B cell (primary cell): Measurements from ENCODE around the gene PSMD9. TPM values are rescaled to one million over a fixed set of nuclear protein-coding genes. Genes with fewer than 3 reads are reported as not detected.

ENCODE experiments used
- ATAC-seq: fragments of 200-7000 bp; cut with Tn5 transposase; one replicate; pipeline ENCODE4 v1.10.0; 2021; ENCODE audit warnings: low read depth, mild to moderate bottlenecking, moderate number of reproducible peaks, moderate library complexity
- CTCF ChIA-PET: fragments of 350-600 bp; sonication (Branson Sonifier 250); formaldehyde crosslinking; loops from one replicate; lab custom pipeline; 2021; ENCODE audit warnings: antibody characterized with exemption, inconsistent platforms; lab: Charles Lee
- POLR2A ChIA-PET: fragments of 350-600 bp; sonication (Branson Sonifier 250); formaldehyde crosslinking; loops from one replicate; lab custom pipeline; 2021; ENCODE audit warnings: antibody characterized with exemption; lab: Charles Lee
- DNase-seq: peaks from one replicate; pipeline ENCODE4 v3.0.0; 2013
- H2AFZ ChIP-seq: 2 replicates; pipeline ENCODE4 v1.6.1; 2012; ENCODE audit warnings: mild to moderate bottlenecking, low read depth, low read length; ENCODE audit not compliant: insufficient read depth, poor library complexity, severe bottlenecking
- H3K27ac ChIP-seq, 2 donors: 1 replicate in 1 of 2; 2 replicates in 1 of 2; pipeline ENCODE4 v1.5.1; 2012 to 2013; ENCODE audit warnings: low read length in 2 of 2, mild to moderate bottlenecking in 2 of 2, moderate library complexity in 1 of 2
- H3K27me3 ChIP-seq, 4 experiments: fragments of 200-600 bp in 1 of 4; sonication (generic) in 1 of 4; replicated peaks in 1 of 4; 1 replicate in 2 of 4; 2 replicates in 2 of 4; pipeline versions ENCODE4 v1.6.1 to v1.7.0; 2013 to 2016; ENCODE audit warnings: low read length in 3 of 4, mild to moderate bottlenecking in 2 of 4, mixed read lengths in 1 of 4, moderate library complexity in 1 of 4; ENCODE audit not compliant: insufficient read depth in 4 of 4, control insufficient read depth in 3 of 4; ENCODE audit errors: control extremely low read depth in 1 of 4
- H3K36me3 ChIP-seq, 2 experiments: replicated peaks in 1 of 2; 1 replicate in 1 of 2; 2 replicates in 1 of 2; pipeline versions ENCODE4 v1.6.1 to v1.7.1; 2013; ENCODE audit warnings: low read length in 1 of 2; ENCODE audit not compliant: insufficient read depth in 2 of 2, control insufficient read depth in 1 of 2; ENCODE audit errors: control extremely low read depth in 1 of 2, extremely low read depth in 1 of 2
- H3K4me1 ChIP-seq, 2 donors: fragments of 200-600 bp in 1 of 2; sonication (generic) in 1 of 2; 1 replicate in 1 of 2; 2 replicates in 1 of 2; pipeline versions ENCODE4 v1.5.1 to v1.6.1; 2013 to 2017; ENCODE audit warnings: low read length in 2 of 2; ENCODE audit not compliant: control insufficient read depth in 2 of 2, insufficient read depth in 2 of 2
- H3K4me2 ChIP-seq: replicated peaks from 2 replicates; pipeline ENCODE3; 2012; ENCODE audit warnings: mild to moderate bottlenecking, low read depth, low read length; ENCODE audit not compliant: poor library complexity, severe bottlenecking
- H3K4me3 ChIP-seq, 5 experiments: fragments of 200-600 bp in 1 of 5; sonication (generic) in 1 of 5; 1 replicate in 3 of 5; 2 replicates in 2 of 5; pipeline versions ENCODE4 v1.5.1 to v1.7.0; 2011 to 2016; ENCODE audit warnings: low read length in 4 of 5, mild to moderate bottlenecking in 4 of 5, low read depth in 2 of 5, control low read depth in 1 of 5, moderate library complexity in 1 of 5; ENCODE audit not compliant: insufficient read depth in 1 of 5; ENCODE audit errors: control extremely low read depth in 1 of 5, extremely low read depth in 1 of 5
- H3K79me2 ChIP-seq: fragments of 200-600 bp; sonication (generic); one replicate; pipeline ENCODE4 v1.6.0; 2016; ENCODE audit warnings: low read length; ENCODE audit not compliant: control insufficient read depth, insufficient read depth
- H3K9ac ChIP-seq: fragments of 200-600 bp; sonication (generic); 2 replicates; pipeline ENCODE4 v1.6.1; 2017; ENCODE audit warnings: mild to moderate bottlenecking, low read length, moderate library complexity
- H3K9me3 ChIP-seq, 3 donors: one replicate each; pipeline versions ENCODE4 v1.6.1 to v1.7.1; 2013; ENCODE audit warnings: low read length in 2 of 3; ENCODE audit not compliant: control insufficient read depth in 2 of 3, insufficient read depth in 1 of 3; ENCODE audit errors: control extremely low read depth in 1 of 3
- H4K20me1 ChIP-seq: 2 replicates; pipeline ENCODE4 v1.6.0; 2012; ENCODE audit warnings: mild to moderate bottlenecking, low read length; ENCODE audit not compliant: insufficient read depth, control insufficient read depth, poor library complexity, severe bottlenecking
- H3K27ac Mint-ChIP-seq: one replicate; pipeline ENCODE4 v1.8.0; 2021; ENCODE audit warnings: mixed read lengths
- H3K27me3 Mint-ChIP-seq: one replicate; pipeline ENCODE4 v1.8.0; 2021; ENCODE audit warnings: mixed read lengths
- H3K4me1 Mint-ChIP-seq: one replicate; pipeline ENCODE4 v1.8.0; 2021; ENCODE audit warnings: mixed read lengths
- H3K4me3 Mint-ChIP-seq: one replicate; pipeline ENCODE4 v1.8.0; 2021; ENCODE audit warnings: mixed read lengths
- H3K9me3 Mint-ChIP-seq: one replicate; pipeline ENCODE4 v1.8.0; 2022; ENCODE audit warnings: mixed read lengths; ENCODE audit not compliant: insufficient read depth
- CTCF ChIP-seq: fragments of 200-600 bp; IDR thresholded peaks from one replicate; pipeline ENCODE4 v1.8.0; 2022; ENCODE audit warnings: antibody characterized with exemption, mild to moderate bottlenecking
- EZH2 ChIP-seq: IDR thresholded peaks from 2 replicates; pipeline ENCODE4 v1.6.1; 2012; ENCODE audit warnings: borderline replicate concordance, low read depth, mild to moderate bottlenecking, moderate library complexity, low read length; ENCODE audit not compliant: insufficient read depth, poor library complexity, severe bottlenecking
- WGBS: methylation state at CpG from one replicate; pipeline ENCODE4 v1.1.5; 2013; ENCODE audit warnings: missing lambda C conversion rate; ENCODE audit not compliant: insufficient coverage; 5-methylcytosine and 5-hydroxymethylcytosine counted together
- intact Hi-C: fragments of 100-400 bp; cut with micrococcal nuclease; formaldehyde crosslinking; loops from one replicate; pipeline ENCODE4 v1.10.0; 2022
- polyA plus RNA-seq: library from polyadenylated mRNA; depleted of rRNA; stranded (reverse); fragments of >200 nt; gene quantifications from 2 replicates; pipeline ENCODE4 v1.2.3, GENCODE V29; 2012
- total RNA-seq, 2 donors: library from RNA; stranded (reverse); fragments of 120-200 nt in 1 of 2; gene quantifications; 1 replicate in 1 of 2; 2 replicates in 1 of 2; pipeline versions ENCODE4 v1.2.3 to v1.2.4, GENCODE V29; 2013 to 2022

The PSMD9 gene
- total and polyA plus RNA-seq, 2 donors (not counting 1 experiment from before 2014, with no cell fraction given): 37.1 to 83.4 TPM

- ATAC-seq (no peak), DNase-seq (no peak)
- Histone ChIP-seq H3K4me1 (peaks cover 10 to 11% of the 10 kb centered on the region in 2 donors), H3K27me3 (no peaks in the 10 kb centered on the region), H3K36me3 (no peaks in the 10 kb centered on the region), H2AFZ (no peak overlapping the region), H4K20me1 (no peaks in the 10 kb centered on the region), H3K9ac (no peak overlapping the region), H3K9me3 (no peaks in the 10 kb centered on the region), H3K27ac (no peak overlapping the region), H3K4me3 (no peak overlapping the region), H3K4me2 (no peak overlapping the region), H3K79me2 (no peaks in the 10 kb centered on the region)
- CTCF ChIA-PET: interaction anchor here (0.6 to 1.2 kb wide), 5 partner anchors 68 to 166 kb away, joined by 3 to 4 read pairs (median 3); no protein-coding TSS in a partner anchor
- Mint-ChIP-seq H3K27ac (no peak overlapping the region), H3K27me3 (no peaks in the 10 kb centered on the region), H3K9me3 (no peaks in the 10 kb centered on the region), H3K4me1 (peaks cover 16% of the 10 kb centered on the region), H3K4me3 (no peak overlapping the region)
- TF ChIP-seq CTCF (no peak), EZH2 (no peak)
- intact Hi-C loops: loop anchor here (5.0 kb wide), 1 partner anchor 74 kb away; no protein-coding TSS in a partner anchor
- POLR2A ChIA-PET: no interaction called here
- 100% methylated on average over 1 of the region's 6 CpGs for WGBS
These were observed 69.4 kb downstream of the PSMD9 start for GRCh38 chr12:121957861-121958515.

GRCh38 chr12:121958541-121959240 is 70.1 kb downstream of the PSMD9 start:
- Histone ChIP-seq H3K4me3 (no peak overlapping the region), H3K36me3 (no peaks in the 10 kb centered on the region), H3K79me2 (no peaks in the 10 kb centered on the region), H3K27ac (no peak overlapping the region), H4K20me1 (no peaks in the 10 kb centered on the region), H3K4me2 (no peak overlapping the region), H2AFZ (no peak overlapping the region), H3K9ac (no peak overlapping the region), H3K27me3 (no peaks in the 10 kb centered on the region), H3K9me3 (no peaks in the 10 kb centered on the region), H3K4me1 (peaks cover 10 to 11% of the 10 kb centered on the region in 2 donors)
- Mint-ChIP-seq H3K27me3 (no peaks in the 10 kb centered on the region), H3K27ac (no peak overlapping the region), H3K9me3 (no peaks in the 10 kb centered on the region), H3K4me1 (peaks cover 16% of the 10 kb centered on the region), H3K4me3 (no peak overlapping the region)
- 94% methylated on average over 16 of the region's 21 CpGs for WGBS
- intact Hi-C loops: loop anchor here (5.0 kb wide), 1 partner anchor 74 kb away; no protein-coding TSS in a partner anchor
- ChIA-PET POLR2A (no interaction called here), CTCF (interaction anchor here (1.1 to 1.3 kb wide), 3 partner anchors 10 to 163 kb away, joined by 3 to 4 read pairs (median 3); no protein-coding TSS in a partner anchor)
- TF ChIP-seq EZH2 (no peak), CTCF (no peak)
- DNase-seq: no peak
- no peak for ATAC-seq
